ENCODE data around the gene AP1B1. TPM values are rescaled to one million over a fixed set of nuclear protein-coding genes. Genes with fewer than 3 reads are reported as not detected.
A peak's percentile ranks its signal among the peaks of the same experiment; 100 is the strongest.

The AP1B1 gene
- total and polyA plus RNA-seq, 2 experiments from 2014 or later, result 67.4 to 68.2 TPM

- H3K27me3 ChIP-seq, result no peaks in the 10 kb centered on the region
- peaks cover 9% of the 10 kb centered on the region for H3K4me1 ChIP-seq (ENCODE audit: low read depth)
- no peak overlapping the region for H3K4me3 ChIP-seq
- H3K27ac ChIP-seq, result no peak overlapping the region
- no peaks in the 10 kb centered on the region for H3K9me3 ChIP-seq (ENCODE audit: low read depth)
- no peak for TF ChIP-seq CTCF (IDR thresholded peaks at IDR 0.05; ENCODE audit: low read depth, low read length)
- DNase-seq (ENCODE audit: low read depth in 1 of 2, low spot score in 1 of 2), result no peak
- H3K36me3 ChIP-seq, result no peaks in the 10 kb centered on the region
These were observed 4.6 kb downstream of the AP1B1 start for GRCh38 chr22:29383740-29384139.

GRCh38 chr22:29382580-29383302 lies 5.6 kb downstream of the AP1B1 start:
- H3K36me3 ChIP-seq, result no peaks in the 10 kb centered on the region
- no peaks in the 10 kb centered on the region for H3K9me3 ChIP-seq (ENCODE audit: low read depth)
- no peaks in the 10 kb centered on the region for H3K27me3 ChIP-seq
- H3K4me1 ChIP-seq (ENCODE audit: low read depth), result peaks cover 9% of the 10 kb centered on the region
- no peak overlapping the region for H3K4me3 ChIP-seq
- DNase-seq (ENCODE audit: low read depth in 1 of 2, low spot score in 1 of 2), result no peak
- peak overlapping the region; percentile 56 for H3K27ac ChIP-seq
- no peak for TF ChIP-seq CTCF (IDR thresholded peaks at IDR 0.05; ENCODE audit: low read depth, low read length)

- no peak for DNase-seq (ENCODE audit: low read depth in 1 of 2, low spot score in 1 of 2)
- TF ChIP-seq CTCF (IDR thresholded peaks at IDR 0.05; ENCODE audit: low read depth, low read length), result no peak
- no peak overlapping the region for H3K4me3 ChIP-seq
These were observed 7.5 kb downstream of the AP1B1 start for GRCh38 chr22:29380856-29381255.

GRCh38 chr22:29380032-29380781 lies 8.2 kb downstream of the AP1B1 start:
- H3K9me3 ChIP-seq (ENCODE audit: low read depth), result no peaks in the 10 kb centered on the region
- no peaks in the 10 kb centered on the region for H3K27me3 ChIP-seq
- DNase-seq (ENCODE audit: low read depth in 1 of 2, low spot score in 1 of 2), result no peak
- no peaks in the 10 kb centered on the region for H3K36me3 ChIP-seq
- no peak for TF ChIP-seq CTCF (IDR thresholded peaks at IDR 0.05; ENCODE audit: low read depth, low read length)
- H3K4me1 ChIP-seq (ENCODE audit: low read depth), result peaks cover 5% of the 10 kb centered on the region
- H3K4me3 ChIP-seq, result no peak overlapping the region
- no peak overlapping the region for H3K27ac ChIP-seq

More at GRCh38 chr22:29380856-29381255, 7.5 kb downstream of the AP1B1 start:
- Histone ChIP-seq H3K36me3 (no peaks in the 10 kb centered on the region), H3K9me3 (ENCODE audit: low read depth) (no peaks in the 10 kb centered on the region), H3K27me3 (no peaks in the 10 kb centered on the region), H3K4me1 (ENCODE audit: low read depth) (peaks cover 5% of the 10 kb centered on the region), H3K27ac (no peak overlapping the region)

- H3K27ac ChIP-seq, result no peak overlapping the region
- H3K9me3 ChIP-seq (ENCODE audit: low read depth), result no peaks in the 10 kb centered on the region
- H3K4me1 ChIP-seq (ENCODE audit: low read depth), result peaks cover 5% of the 10 kb centered on the region
- no peak overlapping the region for H3K4me3 ChIP-seq
- no peak for TF ChIP-seq CTCF (IDR thresholded peaks at IDR 0.05; ENCODE audit: low read depth, low read length)
- DNase-seq (ENCODE audit: low read depth in 1 of 2, low spot score in 1 of 2), result no peak
- no peaks in the 10 kb centered on the region for H3K27me3 ChIP-seq
- no peaks in the 10 kb centered on the region for H3K36me3 ChIP-seq
These were observed 9.1 kb downstream of the AP1B1 start for GRCh38 chr22:29379258-29379657.
